ENCODE data around the gene KMT5C. TPM values are rescaled to one million over a fixed set of nuclear protein-coding genes. Genes with fewer than 3 reads are reported as not detected.

The KMT5C gene
- total and polyA plus RNA-seq, 2 donors (not counting 1 experiment from before 2014, with no cell fraction given), result 22.2 to 23.6 TPM

- no peak overlapping the region for H3K4me3 Mint-ChIP-seq
- Histone ChIP-seq H3K4me2 (replicated peaks; ENCODE audit: low read depth, low read length, poor library complexity, severe bottlenecking) (no peak overlapping the region), H3K36me3 (replicated peaks in 1 of 2; ENCODE audit: control extremely low read depth in 1 of 2, control insufficient read depth in 1 of 2, extremely low read depth in 1 of 2, insufficient read depth in 2 of 2, low read length in 1 of 2) (no peaks in the 10 kb centered on the region), H4K20me1 (ENCODE audit: control insufficient read depth, insufficient read depth, low read length, poor library complexity, severe bottlenecking) (no peaks in the 10 kb centered on the region), H3K9me3 (ENCODE audit: control extremely low read depth in 1 of 3, control insufficient read depth in 2 of 3, insufficient read depth in 1 of 3, low read length in 2 of 3) (peaks cover 0 to 4% (median 0%) of the 10 kb centered on the region in 3 donors), H3K79me2 (ENCODE audit: control insufficient read depth, insufficient read depth, low read length) (no peaks in the 10 kb centered on the region), H3K9ac (ENCODE audit: low read length) (no peak overlapping the region), H3K27me3 (replicated peaks in 1 of 4; ENCODE audit: control extremely low read depth in 1 of 4, control insufficient read depth in 3 of 4, insufficient read depth in 4 of 4, low read length in 3 of 4) (peaks cover 0 to 10% (median 1%) of the 10 kb centered on the region in 4 experiments), H3K4me3 (ENCODE audit: control extremely low read depth in 1 of 5, extremely low read depth in 1 of 5, insufficient read depth in 1 of 5, low read depth in 2 of 5, low read length in 4 of 5) (no peak overlapping the region), H3K27ac (ENCODE audit: low read length in 2 of 2) (no peak overlapping the region), H3K4me1 (ENCODE audit: control insufficient read depth in 2 of 2, insufficient read depth in 2 of 2, low read length in 2 of 2) (peaks cover 0 to 4% of the 10 kb centered on the region in 2 donors), H2AFZ (ENCODE audit: insufficient read depth, low read depth, low read length, poor library complexity, severe bottlenecking) (no peak overlapping the region)
- no peak for ATAC-seq (ENCODE audit: low read depth)
- intact Hi-C loops (cut with micrococcal nuclease), result no loop called here
- no peaks in the 10 kb centered on the region for H3K4me1 Mint-ChIP-seq
- no peak for DNase-seq
- WGBS (ENCODE audit: insufficient coverage), result 25% methylated on average over 4 of the region's 9 CpGs
- ChIA-PET POLR2A (interaction anchor here (0.8 kb wide), 1 partner anchor 27 kb away, joined by 4 read pairs; no protein-coding TSS in a partner anchor), CTCF (no interaction called here)
- TF ChIP-seq CTCF (IDR thresholded peaks at IDR 0.05) (no peak), EZH2 (IDR thresholded peaks at IDR 0.05; ENCODE audit: borderline replicate concordance, insufficient read depth, low read depth, low read length, poor library complexity, severe bottlenecking) (no peak)
- H3K27me3 Mint-ChIP-seq, result peaks cover 25% of the 10 kb centered on the region
- H3K27ac Mint-ChIP-seq, result no peak overlapping the region
- H3K9me3 Mint-ChIP-seq (ENCODE audit: insufficient read depth), result no peaks in the 10 kb centered on the region
Observed at GRCh38 chr19:55321466-55322137, 18.1 kb upstream of the KMT5C start.

- intact Hi-C loops (cut with micrococcal nuclease), result no loop called here
Observed at GRCh38 chr19:55322204-55322885, 17.3 kb upstream of the KMT5C start.

More at GRCh38 chr19:55322204-55322885, 17.3 kb upstream of the KMT5C start:
- TF ChIP-seq EZH2 (IDR thresholded peaks at IDR 0.05; ENCODE audit: borderline replicate concordance, insufficient read depth, low read depth, low read length, poor library complexity, severe bottlenecking) (no peak), CTCF (IDR thresholded peaks at IDR 0.05) (no peak)
- H3K27ac Mint-ChIP-seq, result no peak overlapping the region
- no peak overlapping the region for H2AFZ ChIP-seq (ENCODE audit: insufficient read depth, low read depth, low read length, poor library complexity, severe bottlenecking)
- H3K27ac ChIP-seq (ENCODE audit: low read length in 2 of 2), result no peak overlapping the region
- no peak for DNase-seq
- no peak overlapping the region for H3K4me3 Mint-ChIP-seq
- peaks cover 26% of the 10 kb centered on the region for H3K27me3 Mint-ChIP-seq
- ATAC-seq (ENCODE audit: low read depth), result no peak
- H3K27me3 ChIP-seq (replicated peaks in 1 of 4; ENCODE audit: control extremely low read depth in 1 of 4, control insufficient read depth in 3 of 4, insufficient read depth in 4 of 4, low read length in 3 of 4), result peaks cover 0 to 10% (median 1%) of the 10 kb centered on the region in 4 experiments
- CTCF ChIA-PET, result no interaction called here
- H3K9ac ChIP-seq (ENCODE audit: low read length), result no peak overlapping the region
- H4K20me1 ChIP-seq (ENCODE audit: control insufficient read depth, insufficient read depth, low read length, poor library complexity, severe bottlenecking), result no peaks in the 10 kb centered on the region
- H3K79me2 ChIP-seq (ENCODE audit: control insufficient read depth, insufficient read depth, low read length), result no peaks in the 10 kb centered on the region
- H3K4me1 ChIP-seq (ENCODE audit: control insufficient read depth in 2 of 2, insufficient read depth in 2 of 2, low read length in 2 of 2), result peaks cover 0 to 4% of the 10 kb centered on the region in 2 donors
- H3K36me3 ChIP-seq (replicated peaks in 1 of 2; ENCODE audit: control extremely low read depth in 1 of 2, control insufficient read depth in 1 of 2, extremely low read depth in 1 of 2, insufficient read depth in 2 of 2, low read length in 1 of 2), result no peaks in the 10 kb centered on the region
- H3K4me3 ChIP-seq (ENCODE audit: control extremely low read depth in 1 of 5, extremely low read depth in 1 of 5, insufficient read depth in 1 of 5, low read depth in 2 of 5, low read length in 4 of 5), result no peak overlapping the region
- 49% methylated on average over 11 of the region's 12 CpGs for WGBS (ENCODE audit: insufficient coverage)
- H3K4me1 Mint-ChIP-seq, result no peaks in the 10 kb centered on the region
- POLR2A ChIA-PET, result no interaction called here
- no peak overlapping the region for H3K4me2 ChIP-seq (replicated peaks; ENCODE audit: low read depth, low read length, poor library complexity, severe bottlenecking)
- H3K9me3 ChIP-seq (ENCODE audit: control extremely low read depth in 1 of 3, control insufficient read depth in 2 of 3, insufficient read depth in 1 of 3, low read length in 2 of 3), result peaks cover 0 to 4% (median 0%) of the 10 kb centered on the region in 3 donors
- no peaks in the 10 kb centered on the region for H3K9me3 Mint-ChIP-seq (ENCODE audit: insufficient read depth)

Data from B cell (primary cell).